H1 (cell line): ENCODE data around the gene TNFRSF6B. TPM values are rescaled to one million over a fixed set of nuclear protein-coding genes. Genes with fewer than 3 reads are reported as not detected.

Experiments used
- polyA plus RNA-seq, 7 experiments: library from polyadenylated mRNA; depleted of rRNA in 3 of 7; stranded (reverse) in 5 of 7; unstranded in 2 of 7; fragments of >200 nt in 5 of 7; fragments of 200-250 nt in 2 of 7; gene quantifications; 1 replicate in 5 of 7; 2 replicates in 1 of 7; 4 replicates in 1 of 7; pipeline versions ENCODE4 v1.2.1 to v1.2.3, GENCODE V29; 2011 to 2013; ENCODE audit warnings: missing spikeins in 2 of 7, mixed read lengths in 2 of 7
- total RNA-seq: library from RNA; stranded (reverse); fragmentation: NEBNext Ultra II Directional; extraction: Animal tissue kit (Norgen Biotek cat#: 25700); gene quantifications from 2 replicates; pipeline ENCODE4 v1.2.1, GENCODE V29; 2021
- TF ChIP-seq, protein P1 (sequence below): fragments of 300-600 bp; sonication (generic); IDR thresholded peaks from 2 replicates; pipeline ENCODE4 v1.7.1; 2012; ENCODE audit warnings: low read length, moderate library complexity, mild to moderate bottlenecking, inconsistent platforms; ENCODE audit not compliant: insufficient replicate concordance

TNFRSF6B gene
- total and polyA plus RNA-seq, 2 of the 8 experiments (the other 6 are each of a cell fraction or from before 2014, with no cell fraction given) = 3.1 TPM; not detected in 1

- TF ChIP-seq, protein P1, sequence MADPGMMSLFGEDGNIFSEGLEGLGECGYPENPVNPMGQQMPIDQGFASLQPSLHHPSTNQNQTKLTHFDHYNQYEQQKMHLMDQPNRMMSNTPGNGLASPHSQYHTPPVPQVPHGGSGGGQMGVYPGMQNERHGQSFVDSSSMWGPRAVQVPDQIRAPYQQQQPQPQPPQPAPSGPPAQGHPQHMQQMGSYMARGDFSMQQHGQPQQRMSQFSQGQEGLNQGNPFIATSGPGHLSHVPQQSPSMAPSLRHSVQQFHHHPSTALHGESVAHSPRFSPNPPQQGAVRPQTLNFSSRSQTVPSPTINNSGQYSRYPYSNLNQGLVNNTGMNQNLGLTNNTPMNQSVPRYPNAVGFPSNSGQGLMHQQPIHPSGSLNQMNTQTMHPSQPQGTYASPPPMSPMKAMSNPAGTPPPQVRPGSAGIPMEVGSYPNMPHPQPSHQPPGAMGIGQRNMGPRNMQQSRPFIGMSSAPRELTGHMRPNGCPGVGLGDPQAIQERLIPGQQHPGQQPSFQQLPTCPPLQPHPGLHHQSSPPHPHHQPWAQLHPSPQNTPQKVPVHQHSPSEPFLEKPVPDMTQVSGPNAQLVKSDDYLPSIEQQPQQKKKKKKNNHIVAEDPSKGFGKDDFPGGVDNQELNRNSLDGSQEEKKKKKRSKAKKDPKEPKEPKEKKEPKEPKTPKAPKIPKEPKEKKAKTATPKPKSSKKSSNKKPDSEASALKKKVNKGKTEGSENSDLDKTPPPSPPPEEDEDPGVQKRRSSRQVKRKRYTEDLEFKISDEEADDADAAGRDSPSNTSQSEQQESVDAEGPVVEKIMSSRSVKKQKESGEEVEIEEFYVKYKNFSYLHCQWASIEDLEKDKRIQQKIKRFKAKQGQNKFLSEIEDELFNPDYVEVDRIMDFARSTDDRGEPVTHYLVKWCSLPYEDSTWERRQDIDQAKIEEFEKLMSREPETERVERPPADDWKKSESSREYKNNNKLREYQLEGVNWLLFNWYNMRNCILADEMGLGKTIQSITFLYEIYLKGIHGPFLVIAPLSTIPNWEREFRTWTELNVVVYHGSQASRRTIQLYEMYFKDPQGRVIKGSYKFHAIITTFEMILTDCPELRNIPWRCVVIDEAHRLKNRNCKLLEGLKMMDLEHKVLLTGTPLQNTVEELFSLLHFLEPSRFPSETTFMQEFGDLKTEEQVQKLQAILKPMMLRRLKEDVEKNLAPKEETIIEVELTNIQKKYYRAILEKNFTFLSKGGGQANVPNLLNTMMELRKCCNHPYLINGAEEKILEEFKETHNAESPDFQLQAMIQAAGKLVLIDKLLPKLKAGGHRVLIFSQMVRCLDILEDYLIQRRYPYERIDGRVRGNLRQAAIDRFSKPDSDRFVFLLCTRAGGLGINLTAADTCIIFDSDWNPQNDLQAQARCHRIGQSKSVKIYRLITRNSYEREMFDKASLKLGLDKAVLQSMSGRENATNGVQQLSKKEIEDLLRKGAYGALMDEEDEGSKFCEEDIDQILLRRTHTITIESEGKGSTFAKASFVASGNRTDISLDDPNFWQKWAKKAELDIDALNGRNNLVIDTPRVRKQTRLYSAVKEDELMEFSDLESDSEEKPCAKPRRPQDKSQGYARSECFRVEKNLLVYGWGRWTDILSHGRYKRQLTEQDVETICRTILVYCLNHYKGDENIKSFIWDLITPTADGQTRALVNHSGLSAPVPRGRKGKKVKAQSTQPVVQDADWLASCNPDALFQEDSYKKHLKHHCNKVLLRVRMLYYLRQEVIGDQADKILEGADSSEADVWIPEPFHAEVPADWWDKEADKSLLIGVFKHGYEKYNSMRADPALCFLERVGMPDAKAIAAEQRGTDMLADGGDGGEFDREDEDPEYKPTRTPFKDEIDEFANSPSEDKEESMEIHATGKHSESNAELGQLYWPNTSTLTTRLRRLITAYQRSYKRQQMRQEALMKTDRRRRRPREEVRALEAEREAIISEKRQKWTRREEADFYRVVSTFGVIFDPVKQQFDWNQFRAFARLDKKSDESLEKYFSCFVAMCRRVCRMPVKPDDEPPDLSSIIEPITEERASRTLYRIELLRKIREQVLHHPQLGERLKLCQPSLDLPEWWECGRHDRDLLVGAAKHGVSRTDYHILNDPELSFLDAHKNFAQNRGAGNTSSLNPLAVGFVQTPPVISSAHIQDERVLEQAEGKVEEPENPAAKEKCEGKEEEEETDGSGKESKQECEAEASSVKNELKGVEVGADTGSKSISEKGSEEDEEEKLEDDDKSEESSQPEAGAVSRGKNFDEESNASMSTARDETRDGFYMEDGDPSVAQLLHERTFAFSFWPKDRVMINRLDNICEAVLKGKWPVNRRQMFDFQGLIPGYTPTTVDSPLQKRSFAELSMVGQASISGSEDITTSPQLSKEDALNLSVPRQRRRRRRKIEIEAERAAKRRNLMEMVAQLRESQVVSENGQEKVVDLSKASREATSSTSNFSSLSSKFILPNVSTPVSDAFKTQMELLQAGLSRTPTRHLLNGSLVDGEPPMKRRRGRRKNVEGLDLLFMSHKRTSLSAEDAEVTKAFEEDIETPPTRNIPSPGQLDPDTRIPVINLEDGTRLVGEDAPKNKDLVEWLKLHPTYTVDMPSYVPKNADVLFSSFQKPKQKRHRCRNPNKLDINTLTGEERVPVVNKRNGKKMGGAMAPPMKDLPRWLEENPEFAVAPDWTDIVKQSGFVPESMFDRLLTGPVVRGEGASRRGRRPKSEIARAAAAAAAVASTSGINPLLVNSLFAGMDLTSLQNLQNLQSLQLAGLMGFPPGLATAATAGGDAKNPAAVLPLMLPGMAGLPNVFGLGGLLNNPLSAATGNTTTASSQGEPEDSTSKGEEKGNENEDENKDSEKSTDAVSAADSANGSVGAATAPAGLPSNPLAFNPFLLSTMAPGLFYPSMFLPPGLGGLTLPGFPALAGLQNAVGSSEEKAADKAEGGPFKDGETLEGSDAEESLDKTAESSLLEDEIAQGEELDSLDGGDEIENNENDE = no peak
- TF ChIP-seq, all 59 proteins: peak for 1
Measured at GRCh38 chr20:63693733-63694583, 2.5 kb upstream of the TNFRSF6B start (continued).
